H1 (cell line): ENCODE measurements around the gene MAP4K1.

Experiments
- CTCF ChIP-seq, 3 experiments: IDR thresholded peaks; 1 replicate in 2 of 3; 2 replicates in 1 of 3; pipeline versions ENCODE4 v1.5.1 to v1.6.1; 2011; ENCODE audit warnings: low read length in 3 of 3, mild to moderate bottlenecking in 3 of 3, inconsistent platforms in 2 of 3, low read depth in 1 of 3, moderate library complexity in 1 of 3; ENCODE audit not compliant: insufficient read depth in 1 of 3; ENCODE audit errors: control extremely low read depth in 1 of 3
- EGR1 ChIP-seq: IDR thresholded peaks from 2 replicates; pipeline ENCODE4 v1.6.1; 2011; ENCODE audit warnings: low read depth, low read length, borderline replicate concordance
- EZH2 ChIP-seq: fragments of 200-600 bp; sonication (generic); IDR thresholded peaks from 2 replicates; pipeline ENCODE4 v1.7.1; 2012; ENCODE audit warnings: low read depth, mild to moderate bottlenecking, moderate library complexity, low read length, inconsistent platforms; ENCODE audit not compliant: severe bottlenecking
- GABPA ChIP-seq: IDR thresholded peaks from 2 replicates; pipeline ENCODE4 v1.6.1; 2011; ENCODE audit warnings: mild to moderate bottlenecking, low read length, moderate library complexity, borderline replicate concordance; ENCODE audit not compliant: insufficient read depth
- POLR2A ChIP-seq, 2 experiments: IDR thresholded peaks; 1 replicate in 1 of 2; 2 replicates in 1 of 2; pipeline ENCODE4 v1.6.1; 2011; ENCODE audit warnings: low read depth in 2 of 2, low read length in 2 of 2, mild to moderate bottlenecking in 2 of 2; ENCODE audit errors: control extremely low read depth in 1 of 2
- SUZ12 ChIP-seq: fragments of 200-600 bp; sonication (generic); IDR thresholded peaks from 2 replicates; pipeline ENCODE4 v1.6.1; 2012; ENCODE audit warnings: mild to moderate bottlenecking, inconsistent platforms, low read length, moderate library complexity, mixed read lengths

- TF ChIP-seq SUZ12, result no peak
- no peak for TF ChIP-seq EZH2
- no peak for TF ChIP-seq EGR1
- no peak for TF ChIP-seq GABPA
- TF ChIP-seq CTCF (IDR thresholded peaks at IDR 0.05; ENCODE audit: control extremely low read depth in 1 of 3, insufficient read depth in 1 of 3, low read depth in 1 of 3, low read length in 3 of 3), result no peak
- no peak for TF ChIP-seq POLR2A (IDR thresholded peaks at IDR 0.05; ENCODE audit: control extremely low read depth in 1 of 2, low read depth in 2 of 2, low read length in 2 of 2)
Observed at GRCh38 chr19:38538386-38538785, 79.4 kb downstream of the MAP4K1 start.
